Hematopoietic multipotent progenitor cell treated with erythropoietin and hydrocortisone succinate and interleukin-3 and kit ligand, for 17 days (in vitro differentiated cells): ENCODE results near the gene CNPY2.
"Not testable (repeated sequence)": the region's sequence is repeated elsewhere in the genome, so short reads cannot be mapped to it uniquely, and the experiment has no call there.

Experiments
- DNase-seq: peaks from one replicate; pipeline ENCODE4 v3.0.0-alpha.2; 2015; ENCODE audit warnings: low spot score

Gene CNPY2

GRCh38 chr12:56315622-56316473 lies at the start of gene CNPY2:
Gene CNPY2, minus strand, starts transcription at chr12:56315988. Its CDS starts 771 bp downstream, at chr12:56315217.
- peak; percentile 93 for DNase-seq

GRCh38 chr12:56362130-56363059 lies 46.6 kb upstream of the CNPY2 start, which contains the start of gene APOF:
Gene APOF, minus strand, starts transcription at chr12:56362857. Its CDS starts 112 bp downstream, at chr12:56362745.
- DNase-seq = no peak

- DNase-seq = no peak
Observed at GRCh38 chr12:56361487-56362129, 45.8 kb upstream of the CNPY2 start.

GRCh38 chr12:56359851-56360767 lies 44.3 kb upstream of the CNPY2 start, which contains the start of gene STAT2:
Gene STAT2, minus strand, starts transcription at chr12:56360107. Its CDS starts 3,536 bp downstream, at chr12:56356571.
- DNase-seq = peak; percentile 97

GRCh38 chr12:56358836-56359532 lies 43.2 kb upstream of the CNPY2 start:
- DNase-seq = no peak

GRCh38 chr12:56351325-56351724 lies 35.5 kb upstream of the CNPY2 start:
- DNase-seq = no peak

- DNase-seq = no peak
Observed at GRCh38 chr12:56350662-56351061, 34.9 kb upstream of the CNPY2 start.

GRCh38 chr12:56348776-56349175 lies 33.0 kb upstream of the CNPY2 start:
- no peak for DNase-seq

- not testable (repeated sequence) for DNase-seq
Observed at GRCh38 chr12:56347255-56347654, 31.5 kb upstream of the CNPY2 start.

GRCh38 chr12:56346675-56347074 lies 30.9 kb upstream of the CNPY2 start:
- no peak for DNase-seq

GRCh38 chr12:56342290-56342689 lies 26.5 kb upstream of the CNPY2 start:
- not testable (repeated sequence) for DNase-seq

GRCh38 chr12:56341616-56342015 lies 25.8 kb upstream of the CNPY2 start:
- no peak for DNase-seq

- DNase-seq = no peak
Observed at GRCh38 chr12:56339158-56339422, 23.3 kb upstream of the CNPY2 start.

GRCh38 chr12:56338308-56339157 lies 22.7 kb upstream of the CNPY2 start, which contains the start of gene IL23A:
Gene IL23A, plus strand, starts transcription at chr12:56338884. Its CDS starts 161 bp downstream, at chr12:56339045.
- DNase-seq = no peak

- DNase-seq = no peak
Observed at GRCh38 chr12:56337753-56338251, 22.0 kb upstream of the CNPY2 start.

- no peak for DNase-seq
Observed at GRCh38 chr12:56336361-56337167, 20.8 kb upstream of the CNPY2 start.

- not testable (repeated sequence) for DNase-seq
Observed at GRCh38 chr12:56335527-56335926, 19.7 kb upstream of the CNPY2 start.

- DNase-seq = no peak
Observed at GRCh38 chr12:56334490-56334793, 18.7 kb upstream of the CNPY2 start.
